ENCODE measurements around the gene DNAJC6. TPM values are rescaled to one million over a fixed set of nuclear protein-coding genes. Genes with fewer than 3 reads are reported as not detected.
"Not testable (repeated sequence)": the region's sequence is repeated elsewhere in the genome, so short reads cannot be mapped to it uniquely, and the experiment has no call there.

Gene DNAJC6
- total RNA-seq, 1 experiment from 2014 or later, result not detected

DNA sequence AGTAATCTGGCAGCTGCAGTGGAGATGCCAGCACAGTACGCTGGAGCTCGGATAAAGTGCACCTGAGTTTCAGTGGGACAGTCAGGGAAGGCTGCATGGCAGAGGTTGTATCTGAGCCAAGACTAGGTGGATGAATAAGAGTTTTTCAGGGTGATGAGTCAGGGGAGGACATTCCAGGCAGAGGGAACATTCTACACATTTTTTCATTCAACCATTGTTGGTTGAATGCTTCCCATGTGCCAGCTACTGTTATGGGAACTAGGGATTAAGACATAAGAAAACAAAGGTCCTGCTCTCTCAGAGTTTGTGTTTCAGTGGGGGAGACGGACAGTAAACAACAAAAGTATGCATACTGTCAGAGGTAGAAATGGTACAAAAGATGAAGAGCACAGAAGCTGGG lies 116.4 kb downstream of the DNAJC6 start:
- Histone ChIP-seq H3K9me3 (peaks cover 2% of the 10 kb centered on the region; the same call in 1 of the 2 replicates), H3K27me3 (no peaks in the 10 kb centered on the region), H3K36me3 (peaks cover 43% of the 10 kb centered on the region), H3K4me3 (no peak overlapping the region)
- peak; percentile 30 for DNase-seq

DNA sequence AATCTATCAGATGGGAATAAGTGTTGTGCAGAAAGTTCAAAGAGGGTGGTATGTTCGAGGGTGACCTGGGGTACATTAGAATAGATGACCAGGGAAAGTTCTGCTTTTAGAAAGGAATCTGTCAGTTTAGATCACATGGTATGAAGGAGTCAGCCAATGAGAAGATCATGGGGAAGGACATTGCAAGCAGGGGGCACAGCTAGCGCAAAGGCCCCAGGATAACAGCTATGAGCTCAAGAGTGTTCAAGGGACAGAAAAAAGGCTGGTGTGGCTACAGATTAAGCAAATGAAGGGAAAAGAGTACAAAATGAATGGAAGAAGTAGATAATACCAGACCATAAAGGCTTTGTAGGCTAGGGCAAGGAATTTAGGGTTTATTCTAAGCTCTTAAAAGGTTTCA lies 119.7 kb downstream of the DNAJC6 start:
- DNase-seq, result no peak
- Histone ChIP-seq H3K9me3 (peaks cover 2% of the 10 kb centered on the region; the same call in 1 of the 2 replicates), H3K4me3 (no peak overlapping the region), H3K36me3 (peaks cover 47% of the 10 kb centered on the region), H3K27me3 (no peaks in the 10 kb centered on the region)

DNA sequence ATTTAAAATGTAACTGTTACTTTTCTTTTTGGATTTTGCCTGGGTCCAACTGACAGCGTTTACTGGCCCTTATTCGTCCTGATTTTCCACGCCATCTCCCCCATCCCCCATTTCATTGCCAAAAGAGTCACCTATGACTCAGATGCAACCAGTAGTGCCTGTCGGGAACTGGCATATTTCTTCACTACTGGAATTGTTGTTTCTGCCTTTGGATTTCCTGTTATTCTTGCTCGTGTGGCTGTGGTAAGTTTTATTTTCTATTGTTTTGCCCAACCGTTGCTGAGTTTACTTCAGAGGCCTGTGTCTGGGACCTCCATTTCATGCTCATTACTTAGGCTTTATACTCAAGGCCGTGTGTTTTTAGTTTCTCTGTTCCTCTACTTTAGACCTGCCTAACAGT lies 120.5 kb downstream of the DNAJC6 start:
- H3K9me3 ChIP-seq, result no peaks in the 10 kb centered on the region
- DNase-seq, result no peak
- no peak overlapping the region for H3K4me3 ChIP-seq
- H3K27me3 ChIP-seq, result no peaks in the 10 kb centered on the region
- peaks cover 48% of the 10 kb centered on the region for H3K36me3 ChIP-seq

DNA sequence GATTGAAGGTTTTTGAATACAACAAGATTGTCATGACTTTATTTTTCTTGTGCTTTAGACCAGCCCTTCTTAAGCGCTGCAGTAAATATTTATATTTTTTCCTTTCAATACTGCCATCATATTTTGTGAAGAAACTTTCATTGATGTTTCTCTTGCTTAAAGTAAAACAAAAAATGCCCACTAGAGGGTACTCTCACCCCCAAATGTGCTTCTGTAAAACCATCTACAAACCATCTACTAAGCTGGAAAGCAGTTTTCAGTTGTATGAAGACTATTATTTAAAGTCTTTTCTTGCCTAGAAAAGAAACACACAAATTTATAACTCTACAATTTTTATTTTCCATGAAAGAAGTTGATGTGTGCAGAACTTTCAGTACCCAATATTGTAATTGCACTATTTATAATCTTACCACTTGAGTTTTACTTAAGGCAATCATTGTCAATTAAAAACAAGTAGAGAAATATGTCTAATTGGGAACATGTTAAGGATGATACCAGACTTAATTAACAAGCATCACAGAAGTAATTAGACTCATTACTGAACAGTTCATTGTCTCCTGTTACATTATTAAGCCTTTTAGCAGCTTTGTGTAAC lies 121.9 kb downstream of the DNAJC6 start:
- DNase-seq, result no peak
- Histone ChIP-seq H3K36me3 (peaks cover 38% of the 10 kb centered on the region), H3K27me3 (no peaks in the 10 kb centered on the region), H3K9me3 (no peaks in the 10 kb centered on the region), H3K4me3 (no peak overlapping the region)

DNA sequence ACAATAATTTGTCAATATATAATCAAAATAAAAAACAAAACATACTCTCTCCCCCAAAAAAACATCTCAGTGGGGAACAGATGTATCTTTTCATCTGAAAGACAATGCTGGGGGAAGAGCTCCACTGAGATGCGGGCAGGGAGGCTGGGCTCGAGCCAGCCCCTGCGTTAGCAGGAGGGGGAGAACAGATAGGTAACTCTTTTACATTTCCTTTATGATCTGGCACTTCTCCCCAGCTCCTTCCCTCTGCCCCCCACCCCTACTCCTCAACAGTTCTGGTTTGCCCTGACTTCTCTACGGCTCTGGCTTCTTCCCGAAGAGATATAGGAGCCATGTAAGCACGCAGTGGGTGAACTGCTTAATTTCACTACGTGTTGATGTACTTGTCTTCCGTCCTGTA lies 123.6 kb downstream of the DNAJC6 start:
- DNase-seq, result no peak
- no peaks in the 10 kb centered on the region for H3K27me3 ChIP-seq
- peaks cover 25% of the 10 kb centered on the region for H3K36me3 ChIP-seq
- no peak overlapping the region for H3K4me3 ChIP-seq
- H3K9me3 ChIP-seq, result no peaks in the 10 kb centered on the region

DNA sequence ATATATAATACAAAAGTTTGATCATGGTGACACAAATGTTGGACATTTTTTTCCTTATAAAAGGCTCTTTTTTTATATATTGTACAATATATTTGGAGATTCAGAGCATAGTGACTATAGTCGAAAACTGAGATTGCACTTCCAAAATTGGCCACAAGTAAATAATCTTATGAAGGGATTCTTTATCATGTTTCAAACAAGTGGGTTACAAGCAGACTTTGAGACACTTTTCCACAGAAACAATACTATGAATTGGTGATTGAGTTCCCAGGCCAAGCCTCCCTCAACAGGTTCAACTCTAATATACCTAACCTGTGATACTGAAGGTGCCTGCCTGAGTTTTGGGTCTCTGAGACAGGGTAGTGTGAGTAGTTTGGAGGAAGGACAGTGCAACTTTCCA lies 124.9 kb downstream of the DNAJC6 start:
- DNase-seq, result no peak
- Histone ChIP-seq H3K4me3 (no peak overlapping the region), H3K36me3 (peaks cover 22% of the 10 kb centered on the region), H3K27me3 (no peaks in the 10 kb centered on the region), H3K9me3 (no peaks in the 10 kb centered on the region)

DNA sequence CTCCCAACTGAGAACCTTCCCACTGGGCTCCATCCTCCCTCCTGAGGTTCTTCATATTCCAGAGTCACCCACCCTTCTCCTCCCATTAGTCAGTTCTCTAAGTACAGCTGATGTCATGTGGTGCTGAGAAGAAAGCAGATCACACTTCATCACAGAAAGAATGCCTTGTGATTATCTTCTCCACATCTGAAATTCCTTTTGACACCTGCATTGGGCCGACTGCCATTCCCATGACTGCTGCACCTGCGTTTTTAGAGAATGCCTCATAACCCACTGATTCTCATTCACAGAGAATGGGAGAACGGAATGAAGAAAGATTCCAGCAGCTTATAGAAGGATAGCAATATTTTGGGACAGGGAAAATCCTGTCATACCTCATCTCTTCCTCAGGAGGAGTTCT lies 125.4 kb downstream of the DNAJC6 start:
- no peaks in the 10 kb centered on the region for H3K9me3 ChIP-seq
- H3K36me3 ChIP-seq, result peaks cover 17% of the 10 kb centered on the region
- no peaks in the 10 kb centered on the region for H3K27me3 ChIP-seq
- no peak for DNase-seq
- no peak overlapping the region for H3K4me3 ChIP-seq

DNA sequence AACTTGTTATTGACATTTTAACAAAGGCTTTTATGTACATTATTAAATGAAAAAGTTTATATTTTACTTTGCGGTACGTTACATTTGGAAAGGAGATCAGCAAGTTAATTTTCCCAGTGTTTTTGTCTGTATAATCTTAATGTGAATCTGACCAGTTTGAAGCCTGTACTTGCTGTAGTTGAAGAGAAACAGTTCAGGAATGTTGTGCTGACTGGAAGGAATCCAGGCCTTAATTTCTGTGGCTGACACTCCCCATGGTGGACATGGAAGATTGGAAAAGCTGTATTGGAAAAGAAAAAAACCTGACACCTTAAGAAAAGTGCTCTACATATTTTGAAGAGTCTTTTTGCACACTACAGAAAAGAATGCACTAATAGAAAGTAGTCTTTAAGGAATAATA lies 126.6 kb downstream of the DNAJC6 start:
- Histone ChIP-seq H3K36me3 (peaks cover 10% of the 10 kb centered on the region), H3K9me3 (no peaks in the 10 kb centered on the region)

DNA sequence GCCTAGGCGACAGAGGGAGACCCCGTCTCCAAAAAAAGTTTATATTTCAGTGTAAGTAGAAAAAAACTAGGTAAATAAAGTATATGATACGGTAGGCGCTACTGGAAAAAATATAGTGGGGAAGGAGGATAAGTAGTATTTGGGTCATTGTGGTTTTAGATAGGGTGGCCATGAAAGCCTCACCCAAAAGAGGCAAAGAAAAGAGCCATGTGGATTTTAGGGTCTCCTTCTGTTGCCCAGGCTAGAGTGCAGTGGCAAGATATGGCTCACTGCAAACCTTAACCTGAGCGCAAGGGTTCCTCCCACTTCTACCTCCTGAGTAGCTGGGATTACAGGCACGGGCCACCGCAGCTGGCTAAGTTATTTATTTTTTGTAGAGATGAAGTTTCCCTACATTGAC lies 128.3 kb downstream of the DNAJC6 start:
- no peak for DNase-seq
- Histone ChIP-seq H3K36me3 (0 out of 2 replicates have a peak, but pooled peaks cover 3% of the 10 kb centered on the region), H3K9me3 (no peaks in the 10 kb centered on the region), H3K27me3 (no peaks in the 10 kb centered on the region), H3K4me3 (no peak overlapping the region)

More for the DNA sequence above, 126.6 kb downstream of the DNAJC6 start:
- no peak for DNase-seq
- no peak overlapping the region for H3K4me3 ChIP-seq
- H3K27me3 ChIP-seq, result no peaks in the 10 kb centered on the region

DNA sequence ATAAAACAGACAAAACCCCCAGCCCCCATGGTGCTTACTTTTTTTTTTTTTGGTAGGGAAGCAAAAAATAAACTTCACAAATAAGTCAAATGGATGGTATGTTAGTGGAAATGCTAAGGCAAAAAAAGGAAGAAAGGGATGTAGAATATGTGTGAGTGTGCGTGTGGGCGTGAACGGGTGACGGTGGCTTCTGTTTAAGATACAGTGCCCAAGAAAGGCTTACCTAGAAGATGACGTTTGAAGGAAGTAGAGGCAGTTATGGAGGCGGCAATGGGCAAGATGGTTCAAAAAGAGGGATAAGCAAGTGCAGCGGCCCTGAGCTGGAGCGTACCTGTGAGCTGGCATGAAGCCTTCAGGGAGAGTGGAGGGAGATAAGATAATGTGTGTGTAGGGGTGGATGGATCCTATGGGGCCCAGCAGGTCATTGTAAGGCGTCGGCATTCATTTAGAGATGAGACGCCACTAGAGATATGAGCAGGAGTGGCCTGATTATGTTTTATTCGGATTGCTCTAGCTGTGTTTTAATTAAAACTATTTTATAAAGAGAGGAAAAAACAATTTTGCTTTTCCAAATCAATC lies 131.1 kb downstream of the DNAJC6 start:
- no peaks in the 10 kb centered on the region for H3K9me3 ChIP-seq
- no peak overlapping the region for H3K4me3 ChIP-seq
- no peaks in the 10 kb centered on the region for H3K27me3 ChIP-seq
- DNase-seq, result no peak
- no peaks in the 10 kb centered on the region for H3K36me3 ChIP-seq

DNA sequence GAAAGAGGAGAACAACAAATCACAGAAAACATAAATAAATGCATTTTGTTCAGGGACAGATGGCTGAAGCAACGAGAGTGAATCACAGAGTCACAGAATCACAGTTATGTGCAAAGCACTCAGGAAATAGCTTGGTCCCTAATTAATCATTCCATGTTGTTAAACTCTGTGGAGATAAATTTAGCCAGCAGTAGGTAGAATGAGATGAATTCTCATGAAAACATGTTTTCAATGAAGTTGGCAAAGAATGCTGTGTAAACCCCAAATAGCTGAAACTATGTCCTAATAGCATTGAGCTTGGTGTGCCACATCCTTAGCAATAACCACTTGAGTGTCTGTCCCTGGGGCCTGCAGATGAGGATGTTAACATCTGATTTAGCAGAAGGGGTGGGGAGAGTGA lies 131.6 kb downstream of the DNAJC6 start:
- no peaks in the 10 kb centered on the region for H3K36me3 ChIP-seq
- no peaks in the 10 kb centered on the region for H3K9me3 ChIP-seq
- no peaks in the 10 kb centered on the region for H3K27me3 ChIP-seq
- H3K4me3 ChIP-seq, result no peak overlapping the region
- DNase-seq, result no peak

DNA sequence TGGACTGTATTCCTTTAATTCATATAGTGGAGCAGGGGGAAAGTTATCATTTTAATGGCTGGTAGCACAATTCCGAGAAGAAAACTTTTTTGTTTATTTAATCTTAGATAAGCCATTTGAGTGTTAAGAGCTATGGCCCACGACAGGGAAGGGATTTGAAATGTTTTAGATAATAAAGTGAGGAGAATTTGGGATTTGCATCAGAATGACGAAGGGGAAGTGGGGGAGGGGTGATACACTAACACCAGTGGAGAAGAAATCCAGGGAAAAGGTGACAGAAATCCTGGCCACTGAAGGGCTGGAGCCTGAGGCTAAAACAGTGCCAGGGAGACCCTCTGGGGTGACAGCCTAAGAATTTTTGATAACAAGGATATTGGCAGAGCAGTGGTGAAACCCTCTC lies 132.1 kb downstream of the DNAJC6 start:
- H3K36me3 ChIP-seq, result no peaks in the 10 kb centered on the region
- DNase-seq, result no peak
- H3K4me3 ChIP-seq, result no peak overlapping the region
- H3K27me3 ChIP-seq, result no peaks in the 10 kb centered on the region
- no peaks in the 10 kb centered on the region for H3K9me3 ChIP-seq

DNA sequence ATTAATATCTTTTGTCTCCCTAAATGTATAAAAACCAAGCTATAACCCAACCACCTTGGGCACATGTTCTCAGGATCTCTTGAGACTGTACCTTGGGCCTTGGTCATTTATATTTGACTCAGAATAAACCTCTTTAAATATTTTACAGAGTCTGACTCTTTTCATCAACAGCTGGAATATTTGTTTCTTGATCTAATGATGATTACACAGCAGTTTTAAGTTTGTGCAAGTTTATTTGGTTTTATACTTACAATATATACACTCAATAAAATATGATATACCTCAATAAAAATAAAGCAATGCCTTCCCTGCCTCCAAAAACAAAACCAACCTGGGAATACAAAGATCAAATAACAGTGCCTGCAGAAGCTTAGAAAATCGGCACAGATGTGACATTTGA lies 133.1 kb downstream of the DNAJC6 start:
- Histone ChIP-seq H3K27me3 (no peaks in the 10 kb centered on the region), H3K4me3 (no peak overlapping the region), H3K36me3 (no peaks in the 10 kb centered on the region), H3K9me3 (no peaks in the 10 kb centered on the region)
- DNase-seq, result no peak

DNA sequence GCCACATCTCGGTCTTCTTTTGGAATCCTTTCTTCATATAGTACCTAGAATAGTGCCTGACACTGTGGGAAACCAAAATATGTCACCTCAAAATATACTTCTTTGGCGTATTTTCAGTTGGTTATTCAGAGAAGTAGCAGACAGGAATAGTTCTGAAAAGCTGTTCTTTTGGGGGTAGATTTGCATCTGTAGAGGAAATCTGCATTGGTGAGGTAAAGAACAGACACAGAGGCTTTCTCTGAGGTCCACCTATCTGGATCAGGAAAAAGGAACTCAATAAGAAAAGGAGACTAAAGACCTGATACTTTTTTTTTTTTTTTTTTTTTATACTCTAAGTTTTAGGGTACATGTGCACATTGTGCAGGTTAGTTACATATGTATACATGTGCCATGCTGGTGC lies 134.3 kb downstream of the DNAJC6 start:
- DNase-seq, result no peak
- Histone ChIP-seq H3K36me3 (no peaks in the 10 kb centered on the region), H3K27me3 (no peaks in the 10 kb centered on the region), H3K9me3 (no peaks in the 10 kb centered on the region), H3K4me3 (no peak overlapping the region)

DNA sequence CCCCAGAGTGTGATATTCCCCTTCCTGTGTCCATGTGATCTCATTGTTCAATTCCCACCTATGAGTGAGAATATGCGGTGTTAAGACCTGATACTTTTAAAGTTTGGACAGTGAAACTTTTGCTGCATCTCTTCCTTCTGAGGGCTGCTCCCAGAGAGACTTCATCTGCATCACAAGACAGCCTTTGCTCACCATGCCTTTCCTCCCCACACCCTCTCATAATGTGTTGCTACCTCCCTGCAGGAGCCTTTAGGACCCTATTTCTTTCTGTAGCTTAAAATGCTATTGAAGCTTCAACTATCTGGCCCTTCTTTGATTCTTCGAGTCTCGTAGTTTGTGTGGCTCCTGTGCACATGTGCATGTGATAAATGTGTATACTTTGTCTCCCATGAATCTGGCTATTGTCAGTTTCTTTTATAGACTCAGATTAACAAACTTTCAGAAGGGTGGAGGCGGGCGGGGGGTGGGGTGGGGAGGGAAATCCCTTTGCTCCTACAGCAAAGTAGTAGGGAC lies 134.8 kb downstream of the DNAJC6 start:
- H3K4me3 ChIP-seq, result no peak overlapping the region
- no peaks in the 10 kb centered on the region for H3K27me3 ChIP-seq
- H3K9me3 ChIP-seq, result no peaks in the 10 kb centered on the region
- DNase-seq, result no peak
- no peaks in the 10 kb centered on the region for H3K36me3 ChIP-seq

DNA sequence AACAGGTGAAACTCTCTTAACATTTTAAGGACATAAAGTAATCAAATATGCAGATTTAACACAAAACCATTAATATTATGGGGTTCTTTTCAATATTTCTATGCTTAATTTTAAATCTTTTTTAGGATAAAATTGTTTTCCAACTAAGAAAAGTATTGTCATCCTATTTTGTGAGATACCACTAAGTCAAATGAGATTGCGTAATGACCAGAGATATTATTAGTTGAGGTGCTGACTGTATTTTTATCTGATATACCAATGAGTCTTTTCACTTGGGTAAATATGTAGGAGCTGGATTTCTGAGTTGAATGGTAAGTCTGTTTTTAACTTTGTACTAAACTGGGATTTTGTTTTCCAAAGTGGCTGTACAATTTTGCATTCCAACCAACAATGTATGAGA lies 136.5 kb downstream of the DNAJC6 start:
- H3K36me3 ChIP-seq, result no peaks in the 10 kb centered on the region
- no peak for DNase-seq
- no peaks in the 10 kb centered on the region for H3K9me3 ChIP-seq
- no peak overlapping the region for H3K4me3 ChIP-seq
- H3K27me3 ChIP-seq, result no peaks in the 10 kb centered on the region

DNA sequence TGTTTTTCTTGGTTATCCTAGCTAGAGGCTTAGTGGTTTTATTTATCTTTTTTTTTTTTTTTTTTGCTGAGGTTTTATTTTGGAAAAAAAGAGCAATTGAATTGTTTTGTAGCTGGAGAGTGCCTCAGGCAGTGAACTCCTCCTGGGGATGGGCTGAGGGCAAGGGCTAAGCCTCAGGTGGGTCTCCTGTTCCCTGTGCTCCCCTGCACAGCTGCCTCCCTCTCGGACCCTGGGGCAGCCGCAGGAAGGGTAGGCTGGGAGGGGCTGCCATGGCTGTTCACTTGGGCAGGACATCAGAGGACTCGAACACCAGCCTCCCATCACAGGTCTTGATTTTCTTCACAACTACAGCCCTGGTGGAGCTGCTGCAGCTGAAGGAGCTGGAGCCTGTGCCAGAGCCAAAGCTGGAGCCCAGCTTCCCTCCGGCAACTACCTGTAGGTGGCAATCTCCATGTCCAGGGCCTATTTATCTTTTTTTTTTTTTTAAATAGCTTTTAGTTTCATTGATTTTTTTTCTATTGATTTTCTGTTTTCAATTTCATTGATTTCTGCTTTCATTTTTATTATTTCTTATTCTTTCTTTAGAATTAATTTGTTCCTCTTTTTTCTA lies 140.0 kb downstream of the DNAJC6 start:
- Histone ChIP-seq H3K27me3 (no peaks in the 10 kb centered on the region), H3K36me3 (no peaks in the 10 kb centered on the region), H3K9me3 (no peaks in the 10 kb centered on the region), H3K4me3 (no peak overlapping the region)
- no peak for DNase-seq

DNA sequence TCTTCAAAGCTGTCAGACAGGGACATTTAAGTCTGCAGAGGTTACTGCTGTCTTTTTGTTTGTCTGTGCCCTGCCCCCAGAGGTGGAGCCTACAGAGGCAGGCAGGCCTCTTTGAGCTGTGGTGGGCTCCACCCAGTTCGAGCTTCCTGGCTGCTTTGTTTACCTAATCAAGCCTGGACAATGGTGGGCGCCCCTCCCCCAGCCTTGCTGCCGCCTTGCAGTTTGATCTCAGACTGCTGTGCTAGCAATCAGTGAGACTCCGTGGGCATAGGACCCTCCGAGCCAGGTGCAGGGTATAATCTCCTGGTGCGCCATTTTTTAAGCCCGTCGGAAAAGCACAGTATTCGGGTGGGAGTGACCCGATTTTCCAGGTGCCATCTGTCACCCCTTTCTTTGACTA lies 146.3 kb downstream of the DNAJC6 start:
- not testable (repeated sequence) for H3K36me3 ChIP-seq, H3K4me3 ChIP-seq, H3K27me3 ChIP-seq, DNase-seq, H3K9me3 ChIP-seq
